Anterior cingulate cortex (tissue), 58 donors: ENCODE results near the gene GSG1L.

Experiments
- DNase-seq, 58 donors: peaks; one replicate each; lab custom pipeline; 2025; lab: John Stamatoyannopoulos, UW

The GSG1L gene

GRCh38 chr16:27828671-27829070 lies 234.8 kb downstream of the GSG1L start:
- DNase-seq: no peak

DNA sequence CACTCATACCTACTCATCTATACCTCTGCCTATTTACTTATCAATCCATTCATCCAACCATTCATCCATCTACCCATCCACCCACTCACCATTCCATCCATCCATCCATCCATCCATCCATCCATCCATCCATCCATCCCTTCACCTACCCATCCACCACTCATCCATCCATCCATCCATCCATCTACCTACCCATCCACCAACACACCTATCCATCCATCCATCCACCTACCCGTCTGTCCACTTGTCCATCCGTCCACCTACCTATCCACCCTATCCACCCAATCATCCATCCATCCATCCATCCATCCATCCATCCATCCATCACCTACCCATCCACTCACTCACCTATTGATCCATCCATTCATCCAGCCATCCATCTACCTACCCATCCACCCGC lies 235.7 kb downstream of the GSG1L start:
- no peak for DNase-seq

DNA sequence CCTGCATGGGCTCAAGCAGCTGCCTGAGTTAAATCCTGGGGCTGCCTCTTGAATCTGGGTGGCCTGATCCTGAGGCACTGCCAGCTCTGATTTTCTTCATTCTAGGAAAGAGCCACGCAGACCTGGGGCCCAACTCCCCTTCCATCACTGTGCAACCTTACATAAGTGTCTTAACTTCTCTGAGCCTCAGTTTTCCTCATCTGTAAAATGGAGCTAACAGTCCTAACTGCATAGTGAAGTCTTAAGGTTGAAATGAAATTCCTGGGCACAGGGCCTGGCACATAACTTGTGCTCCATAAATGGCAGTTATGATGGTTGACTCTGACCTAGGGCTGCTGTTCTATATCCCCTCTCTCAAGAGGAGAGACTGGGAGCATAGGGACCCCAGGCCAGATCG lies 236.6 kb downstream of the GSG1L start:
- no peak for DNase-seq

GRCh38 chr16:27826081-27826892 lies 237.2 kb downstream of the GSG1L start:
- DNase-seq: no peak

DNA sequence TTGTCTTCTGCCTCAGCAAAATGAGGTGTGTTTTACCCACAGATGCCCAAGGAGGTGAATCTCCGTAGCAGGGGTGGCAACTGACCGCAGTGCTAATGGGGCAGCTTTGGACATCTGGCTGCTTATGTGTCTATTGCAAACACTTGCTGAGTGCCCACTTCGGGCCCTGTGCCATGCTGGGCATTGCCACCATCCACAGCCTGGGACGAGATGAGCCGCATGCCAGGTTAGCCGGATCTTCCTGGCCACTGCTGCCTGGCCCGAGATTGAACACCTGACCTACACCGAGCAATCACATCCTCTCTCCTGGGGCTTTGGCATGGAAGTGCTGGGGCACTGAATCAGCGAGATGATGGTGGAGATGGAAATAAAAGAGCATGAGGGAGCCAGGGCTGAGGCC lies 238.7 kb downstream of the GSG1L start:
- DNase-seq: no peak

- no peak for DNase-seq
These were observed 239.5 kb downstream of the GSG1L start for GRCh38 chr16:27824006-27824405.

DNA sequence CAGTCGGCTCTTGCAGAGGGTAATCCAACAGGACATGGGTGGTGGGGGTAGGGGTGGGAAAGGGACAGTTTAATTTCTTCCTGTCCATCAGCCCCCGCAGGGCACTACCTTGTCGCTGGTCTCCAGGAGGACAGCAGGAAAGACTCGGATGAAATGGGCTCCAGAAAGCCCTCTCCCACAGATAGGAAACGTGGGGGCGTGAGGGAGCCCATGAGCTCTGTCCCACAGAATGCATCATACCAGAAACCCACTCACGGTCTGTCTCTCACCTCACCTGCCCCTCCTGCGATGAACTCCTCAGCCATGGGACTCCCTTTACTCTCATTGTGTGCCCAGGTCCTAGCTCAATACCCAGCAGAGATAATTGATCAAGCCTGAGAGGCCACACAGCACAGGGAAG lies 240.1 kb downstream of the GSG1L start:
- no peak for DNase-seq

DNA sequence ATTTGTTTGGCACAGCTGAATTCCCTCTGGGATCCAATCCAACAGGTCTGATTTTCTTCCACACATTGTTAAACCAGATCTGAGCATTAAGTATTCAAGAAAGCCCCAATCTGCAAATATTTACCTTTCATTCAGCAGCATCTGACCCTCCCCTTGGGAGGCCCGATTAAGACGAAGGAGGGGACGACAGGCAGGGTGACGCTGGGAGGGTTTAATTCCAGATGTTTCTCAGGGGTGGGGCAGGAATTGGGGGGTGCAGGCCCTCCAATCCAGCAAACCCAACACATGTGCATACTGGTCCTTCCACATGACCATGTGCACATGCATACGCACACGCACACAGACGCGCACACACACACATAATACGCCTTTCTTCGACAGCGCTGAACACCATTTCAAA lies 240.5 kb downstream of the GSG1L start:
- no peak for DNase-seq

GRCh38 chr16:27822529-27822928 lies 241.0 kb downstream of the GSG1L start:
- no peak for DNase-seq

- no peak for DNase-seq
These were observed 242.7 kb downstream of the GSG1L start for GRCh38 chr16:27820646-27821345.

- peak in 25 of 58 donors; percentile 6 to 70 (median 28) for DNase-seq
These were observed 243.5 kb downstream of the GSG1L start for GRCh38 chr16:27819881-27820610.

DNA sequence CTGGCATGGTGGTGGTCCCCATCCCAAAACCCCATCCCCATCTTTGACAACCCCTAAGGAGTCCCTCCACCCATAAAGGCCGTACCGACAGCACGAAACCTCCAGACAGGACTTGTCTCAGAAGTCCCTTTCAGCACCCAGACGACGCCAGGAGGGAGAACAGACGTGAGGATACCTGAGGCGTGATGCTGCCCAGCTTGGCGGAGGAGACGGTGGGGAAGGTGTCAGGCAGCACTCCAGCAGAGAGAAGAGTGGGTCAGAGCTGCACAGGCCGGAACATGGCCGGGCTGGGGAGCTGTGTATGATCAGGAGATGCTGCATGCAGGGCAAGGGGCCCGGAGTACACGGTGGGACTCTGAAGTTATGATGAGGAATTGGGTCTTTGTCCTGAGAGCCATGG lies 244.2 kb downstream of the GSG1L start:
- DNase-seq: no peak

DNA sequence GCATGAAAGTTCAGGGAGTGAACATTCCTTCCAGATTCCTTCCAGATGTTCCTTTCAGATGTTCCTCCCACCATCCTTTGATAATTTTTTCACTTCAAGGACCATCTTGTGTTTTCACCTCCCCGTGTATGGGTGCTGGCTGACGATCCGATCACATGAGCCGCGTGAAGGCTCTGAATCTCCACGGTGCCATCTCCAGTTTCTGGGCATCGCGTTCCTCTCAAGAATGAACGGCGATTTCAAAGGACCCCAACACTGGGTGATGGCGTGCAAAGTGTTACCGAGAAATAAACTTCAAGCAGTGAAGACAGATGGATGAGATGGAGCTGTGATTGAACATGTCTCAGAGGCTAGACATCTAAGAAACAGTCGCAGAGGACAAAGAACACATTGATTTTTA lies 245.3 kb downstream of the GSG1L start:
- DNase-seq: no peak

- no peak for DNase-seq
These were observed 246.5 kb downstream of the GSG1L start for GRCh38 chr16:27817038-27817437.

DNA sequence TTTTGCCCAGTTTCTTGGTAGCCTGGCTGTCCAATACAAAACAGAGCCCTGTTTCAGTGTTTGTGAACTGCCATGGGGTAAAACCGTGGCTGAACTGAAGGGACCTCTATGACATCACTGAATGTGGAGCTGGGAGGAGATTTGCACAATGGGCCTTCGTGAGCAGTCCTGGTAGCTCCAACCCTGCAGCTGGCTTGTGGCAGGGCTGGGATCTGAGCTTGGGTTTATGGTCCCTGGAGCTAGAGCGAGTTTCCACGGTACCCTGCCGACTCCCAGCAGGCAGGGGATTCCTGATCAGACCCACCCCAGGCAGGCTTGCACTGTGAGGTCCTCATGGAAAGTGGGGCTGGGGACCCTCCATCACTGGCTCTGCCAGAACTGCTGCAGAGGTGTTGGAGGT lies 247.0 kb downstream of the GSG1L start:
- peak in 26 of 58 donors; percentile 7 to 62 (median 26) for DNase-seq

- DNase-seq: no peak
These were observed 249.9 kb downstream of the GSG1L start for GRCh38 chr16:27813591-27813990.

DNA sequence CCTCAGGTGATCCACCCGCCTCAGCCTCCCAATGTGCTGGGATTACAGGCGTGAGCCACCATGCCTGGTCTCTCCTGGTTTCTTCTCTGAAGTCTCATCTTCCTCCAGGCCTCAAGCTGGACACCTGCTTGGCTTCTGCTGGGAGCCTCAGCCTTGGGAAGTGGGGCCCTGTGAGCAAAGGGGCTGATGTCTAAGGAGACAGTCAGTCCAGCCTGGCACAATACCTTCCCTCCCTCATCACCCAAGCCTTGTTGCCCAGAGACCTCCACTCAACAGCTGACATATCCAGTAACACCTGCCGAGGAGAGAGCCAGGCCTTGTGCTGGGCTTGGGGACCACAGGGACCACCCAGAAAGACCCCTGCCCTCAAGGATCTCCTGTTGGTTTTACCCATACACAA lies 251.6 kb downstream of the GSG1L start:
- DNase-seq: no peak

- no peak for DNase-seq
These were observed 256.5 kb downstream of the GSG1L start for GRCh38 chr16:27806986-27807385.

DNA sequence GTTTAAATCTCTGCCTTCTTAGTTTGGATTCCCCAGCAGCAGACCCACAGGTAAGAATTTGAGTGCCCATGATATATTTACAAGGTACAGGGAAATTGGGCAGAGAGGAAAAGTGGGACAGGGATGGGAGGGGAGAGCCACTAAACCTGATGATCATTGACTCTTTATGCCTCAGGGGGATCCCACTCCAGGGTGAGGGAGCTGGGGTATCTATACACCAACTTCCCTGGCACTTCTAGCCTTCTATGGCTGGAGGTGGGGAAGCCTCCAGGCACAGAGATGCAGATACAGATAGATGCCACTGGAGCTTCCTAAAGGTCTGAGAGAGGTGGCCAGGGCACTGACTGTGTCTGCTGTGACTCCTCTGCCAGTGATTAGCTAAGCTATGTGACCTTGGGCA lies 257.1 kb downstream of the GSG1L start:
- DNase-seq: no peak

DNA sequence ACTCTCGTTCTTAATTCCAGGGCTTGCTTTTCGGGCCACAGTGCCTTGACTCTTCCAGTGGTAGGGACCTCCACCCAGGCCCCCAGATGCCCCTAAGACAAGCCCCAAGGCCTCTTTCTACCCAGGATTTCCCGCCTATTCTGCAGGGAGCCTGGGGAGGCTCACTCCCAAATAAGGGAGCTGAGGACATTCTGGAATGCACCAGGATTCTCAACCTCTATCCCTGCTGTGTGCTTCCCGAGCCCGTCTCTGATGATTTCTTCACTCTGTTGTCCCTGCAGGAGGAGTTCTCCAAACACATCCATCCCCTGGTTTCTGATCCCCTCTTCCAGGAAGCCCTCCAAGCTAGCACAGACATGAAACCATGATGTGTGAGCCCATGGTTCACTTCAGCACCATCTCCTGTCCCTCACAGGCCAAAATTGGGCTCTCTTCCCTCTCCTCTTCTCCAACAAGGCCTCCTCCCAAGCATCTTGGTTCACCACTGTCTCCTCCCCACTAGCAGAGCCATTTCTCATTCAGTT lies 257.6 kb downstream of the GSG1L start:
- no peak for DNase-seq
